Measurements from ENCODE around the gene SMIM32.

DNA sequence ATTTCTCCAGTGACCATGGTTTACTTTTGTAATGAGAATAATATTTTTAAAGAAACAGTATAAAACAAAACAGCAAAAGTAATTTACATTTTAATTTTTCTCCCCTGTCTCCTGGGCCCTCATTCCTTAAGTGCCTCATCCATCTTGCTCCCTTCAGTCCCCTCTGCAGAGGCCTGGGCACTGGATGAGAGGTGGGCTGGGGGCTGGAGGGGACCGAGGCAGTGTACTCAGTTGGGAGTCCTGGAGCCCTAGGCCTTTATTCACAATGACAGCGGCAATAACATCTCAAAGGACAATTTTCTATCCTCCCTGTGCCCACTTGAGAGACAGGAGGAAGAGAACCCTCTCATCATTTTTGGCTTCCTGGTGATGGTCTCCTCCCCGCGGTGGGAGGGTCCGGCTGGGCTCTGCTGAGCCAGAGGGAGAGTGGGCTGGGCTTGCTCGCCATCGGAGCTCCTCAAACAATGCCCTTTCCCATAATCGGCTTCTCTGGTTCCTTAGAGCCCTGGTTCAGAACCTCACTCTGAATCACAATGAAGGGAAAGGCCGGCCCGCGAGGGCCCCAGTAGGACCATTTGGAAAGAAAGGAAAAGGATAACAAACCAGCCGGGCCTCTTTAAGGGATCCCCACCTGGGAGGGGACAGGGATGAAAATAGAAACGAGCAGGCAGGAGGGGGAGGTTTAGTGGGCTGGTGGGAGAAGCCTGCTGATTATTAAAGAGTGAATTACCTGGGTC, 9.7 kb upstream of the SMIM32 start:
- TF ChIP-seq, protein P1, sequence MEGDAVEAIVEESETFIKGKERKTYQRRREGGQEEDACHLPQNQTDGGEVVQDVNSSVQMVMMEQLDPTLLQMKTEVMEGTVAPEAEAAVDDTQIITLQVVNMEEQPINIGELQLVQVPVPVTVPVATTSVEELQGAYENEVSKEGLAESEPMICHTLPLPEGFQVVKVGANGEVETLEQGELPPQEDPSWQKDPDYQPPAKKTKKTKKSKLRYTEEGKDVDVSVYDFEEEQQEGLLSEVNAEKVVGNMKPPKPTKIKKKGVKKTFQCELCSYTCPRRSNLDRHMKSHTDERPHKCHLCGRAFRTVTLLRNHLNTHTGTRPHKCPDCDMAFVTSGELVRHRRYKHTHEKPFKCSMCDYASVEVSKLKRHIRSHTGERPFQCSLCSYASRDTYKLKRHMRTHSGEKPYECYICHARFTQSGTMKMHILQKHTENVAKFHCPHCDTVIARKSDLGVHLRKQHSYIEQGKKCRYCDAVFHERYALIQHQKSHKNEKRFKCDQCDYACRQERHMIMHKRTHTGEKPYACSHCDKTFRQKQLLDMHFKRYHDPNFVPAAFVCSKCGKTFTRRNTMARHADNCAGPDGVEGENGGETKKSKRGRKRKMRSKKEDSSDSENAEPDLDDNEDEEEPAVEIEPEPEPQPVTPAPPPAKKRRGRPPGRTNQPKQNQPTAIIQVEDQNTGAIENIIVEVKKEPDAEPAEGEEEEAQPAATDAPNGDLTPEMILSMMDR (conservative IDR thresholded peaks at IDR 0.05; ENCODE audit: low read length) = no peak
- TF ChIP-seq EZH2phosphoT487 (IDR thresholded peaks at IDR 0.05; ENCODE audit: borderline replicate concordance) = no peak

Measured in Loucy (cell line).